Mucosa of descending colon (tissue), 3 donors: ENCODE data around the gene FLYWCH2. TPM values are rescaled to one million over a fixed set of nuclear protein-coding genes. Genes with fewer than 3 reads are reported as not detected.
A peak's percentile ranks its signal among the peaks of the same experiment; 100 is the strongest.

Experiments used
- ATAC-seq: fragments of 200-7000 bp; cut with Tn5 transposase; one replicate; pipeline ENCODE4 v1.9.1; 2020; ENCODE audit warnings: mild to moderate bottlenecking, moderate library complexity
- DNase-seq, 3 donors: peaks; one replicate each; pipeline ENCODE4 v3.0.0-alpha.2; 2020
- H3K36me3 ChIP-seq: fragments of 200-600 bp; one replicate; pipeline ENCODE4 v1.8.0; 2021; ENCODE audit warnings: low read depth, mild to moderate bottlenecking
- H3K4me1 ChIP-seq: fragments of 200-600 bp; one replicate; pipeline ENCODE4 v1.8.0; 2021; ENCODE audit warnings: low read depth, mild to moderate bottlenecking
- H3K4me3 ChIP-seq: fragments of 200-600 bp; one replicate; pipeline ENCODE4 v1.8.0; 2021; ENCODE audit warnings: mild to moderate bottlenecking
- H3K9me3 ChIP-seq: fragments of 200-600 bp; one replicate; pipeline ENCODE4 v1.8.0; 2021; ENCODE audit warnings: mild to moderate bottlenecking
- CTCF ChIP-seq: fragments of 200-600 bp; IDR thresholded peaks from one replicate; pipeline ENCODE4 v1.8.0; 2022; ENCODE audit warnings: antibody characterized with exemption, mild to moderate bottlenecking
- intact Hi-C, 2 donors: fragments of 100-400 bp; cut with DNase I in 1 of 2; cut with micrococcal nuclease in 1 of 2; formaldehyde crosslinking; loops; one replicate each; pipeline versions ENCODE4 v1.11.0 to v1.11.1; 2022; cut with DNase I, micrococcal nuclease
- total RNA-seq, 3 donors: library from RNA; stranded (reverse); fragmentation: NEBNext Ultra II Directional in 2 of 3; extraction: Animal tissue kit (Norgen Biotek cat#: 25700) in 2 of 3; gene quantifications; one replicate each; pipeline versions ENCODE4 v1.2.1 to v1.2.4, GENCODE V29; 2021 to 2023
- donor health status: DM: no; HTN: no; CAD: no; lungs with moderate emphysema.
- donor health status: DM: no; HTN: no; CAD: no.
- donor health status: DM: no; HTN: yes; CAD: no.

The FLYWCH2 gene
- total RNA-seq, 3 donors from 2014 or later: 23.3 to 26.9 (median 25.3) TPM

- DNase-seq (peak; percentile 72 to 87 (median 84)), ATAC-seq (peak; percentile 63)
- Histone ChIP-seq H3K4me1 (peaks cover 6% of the 10 kb centered on the region), H3K4me3 (peak overlapping the region; percentile 73), H3K36me3 (no peaks in the 10 kb centered on the region), H3K9me3 (no peaks in the 10 kb centered on the region)
- TF ChIP-seq CTCF: no peak
- intact Hi-C loops: no loop called here
These were observed 999 bp upstream of the FLYWCH2 start for GRCh38 chr16:2881783-2882649.

GRCh38 chr16:2883458-2883908 lies 468 bp downstream of the FLYWCH2 start:
- H3K4me3 ChIP-seq: peak overlapping the region; percentile 73
- peak in 2 of 3 donors; percentile 37 to 70 for DNase-seq
- peak; percentile 2 for ATAC-seq
- H3K9me3 ChIP-seq: no peaks in the 10 kb centered on the region
- H3K4me1 ChIP-seq: peaks cover 6% of the 10 kb centered on the region
- intact Hi-C loops: no loop called here
- no peaks in the 10 kb centered on the region for H3K36me3 ChIP-seq
- TF ChIP-seq CTCF: no peak

GRCh38 chr16:2884041-2884451 lies 1.0 kb downstream of the FLYWCH2 start:
- Histone ChIP-seq H3K4me1 (peaks cover 6% of the 10 kb centered on the region), H3K36me3 (no peaks in the 10 kb centered on the region), H3K4me3 (no peak overlapping the region), H3K9me3 (no peaks in the 10 kb centered on the region)
- intact Hi-C loops: no loop called here
- TF ChIP-seq CTCF: no peak
- ATAC-seq (no peak), DNase-seq (no peak)

GRCh38 chr16:2894231-2894630 lies 11.2 kb downstream of the FLYWCH2 start:
- TF ChIP-seq CTCF: no peak
- Histone ChIP-seq H3K4me1 (no peaks in the 10 kb centered on the region), H3K4me3 (no peak overlapping the region), H3K36me3 (no peaks in the 10 kb centered on the region), H3K9me3 (no peaks in the 10 kb centered on the region)
- intact Hi-C loops: no loop called here
- DNase-seq (no peak), ATAC-seq (no peak)

- intact Hi-C loops: no loop called here
- no peaks in the 10 kb centered on the region for H3K4me1 ChIP-seq
- no peaks in the 10 kb centered on the region for H3K9me3 ChIP-seq
- H3K4me3 ChIP-seq: no peak overlapping the region
- DNase-seq (peak in 1 of 3 donors; percentile 7), ATAC-seq (no peak)
- no peaks in the 10 kb centered on the region for H3K36me3 ChIP-seq
- no peak for TF ChIP-seq CTCF
These were observed 12.8 kb downstream of the FLYWCH2 start for GRCh38 chr16:2895813-2896212.
